ENCODE results near the gene KCNH2.

The KCNH2 gene

DNA sequence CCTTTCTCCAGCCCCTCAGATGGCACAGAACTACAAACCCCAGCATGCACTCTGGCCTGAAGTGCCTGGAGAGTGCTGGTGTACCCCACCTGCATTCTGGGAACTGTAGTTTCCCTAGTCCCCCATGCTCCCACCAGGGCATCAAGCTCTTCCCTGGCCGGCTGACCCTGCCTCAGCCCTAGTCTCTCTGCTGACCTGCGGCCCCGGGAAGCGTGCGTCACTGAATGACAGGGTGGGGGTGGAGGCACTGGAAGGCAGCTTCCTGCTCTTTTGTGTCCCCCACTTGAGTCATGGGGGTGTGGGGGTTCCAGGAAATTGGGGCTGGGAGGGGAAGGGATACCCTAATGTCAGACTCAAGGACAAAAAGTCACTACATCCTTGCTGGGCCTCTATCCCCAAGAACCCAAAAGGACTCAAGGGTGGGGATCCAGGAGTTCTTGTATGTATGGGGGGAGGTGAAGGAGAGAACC, 14.7 kb upstream of the KCNH2 start:
- no peak for DNase-seq

GRCh38 chr7:150992051-150992640, 14.0 kb upstream of the KCNH2 start:
- no peak for DNase-seq

- DNase-seq = no peak
Measured at GRCh38 chr7:150990416-150991186, 12.5 kb upstream of the KCNH2 start, which contains the start of gene NOS3. Gene NOS3 (plus strand): TSS chr7:150991017. CDS start chr7:150993804, 2,787 bp downstream.

GRCh38 chr7:150989456-150989855, 11.3 kb upstream of the KCNH2 start:
- no peak for DNase-seq

- peak; percentile 38 for DNase-seq
Measured at GRCh38 chr7:150988230-150989226, 10.4 kb upstream of the KCNH2 start.

DNA sequence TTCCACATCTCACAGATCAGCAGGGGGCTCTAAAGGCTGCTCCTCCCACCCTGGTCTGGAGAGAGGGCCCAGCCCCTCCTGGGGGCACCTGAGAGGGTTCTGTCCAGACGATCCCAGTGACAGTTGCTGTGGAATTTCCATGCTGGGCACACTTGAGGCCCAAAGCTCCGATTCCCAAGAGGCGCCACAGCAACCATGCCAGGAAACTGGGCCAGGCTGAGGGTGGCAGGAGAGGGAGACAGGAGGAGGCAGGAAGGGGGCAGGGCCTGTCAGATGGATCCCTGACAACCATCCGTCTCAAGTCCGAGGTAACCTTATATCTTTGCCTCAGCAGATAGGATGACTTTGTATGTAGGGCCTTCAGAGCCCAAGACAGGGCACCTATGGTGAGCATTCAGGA, 8.4 kb upstream of the KCNH2 start:
- no peak for DNase-seq

DNA sequence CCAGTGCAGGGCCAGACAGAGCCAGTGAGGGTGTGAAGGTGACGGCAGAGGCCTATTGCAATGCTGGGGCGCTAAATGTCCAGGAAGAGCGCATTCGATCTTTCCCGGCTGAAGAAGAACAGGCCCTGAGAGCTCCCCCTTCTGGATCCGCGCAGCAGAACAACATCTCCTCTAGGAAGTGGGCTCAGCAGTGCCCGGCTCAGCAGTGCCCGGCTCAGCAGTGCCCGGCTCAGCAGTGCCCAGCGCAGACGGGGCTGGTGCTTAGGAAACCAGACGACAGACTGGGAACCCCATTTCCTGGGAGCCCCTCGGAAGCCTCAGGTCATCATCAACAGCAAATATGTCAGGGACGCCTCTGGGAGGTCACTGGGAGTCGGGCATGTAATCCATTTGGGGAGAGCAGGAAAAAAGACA, 8.0 kb upstream of the KCNH2 start:
- peak; percentile 66 for DNase-seq

DNA sequence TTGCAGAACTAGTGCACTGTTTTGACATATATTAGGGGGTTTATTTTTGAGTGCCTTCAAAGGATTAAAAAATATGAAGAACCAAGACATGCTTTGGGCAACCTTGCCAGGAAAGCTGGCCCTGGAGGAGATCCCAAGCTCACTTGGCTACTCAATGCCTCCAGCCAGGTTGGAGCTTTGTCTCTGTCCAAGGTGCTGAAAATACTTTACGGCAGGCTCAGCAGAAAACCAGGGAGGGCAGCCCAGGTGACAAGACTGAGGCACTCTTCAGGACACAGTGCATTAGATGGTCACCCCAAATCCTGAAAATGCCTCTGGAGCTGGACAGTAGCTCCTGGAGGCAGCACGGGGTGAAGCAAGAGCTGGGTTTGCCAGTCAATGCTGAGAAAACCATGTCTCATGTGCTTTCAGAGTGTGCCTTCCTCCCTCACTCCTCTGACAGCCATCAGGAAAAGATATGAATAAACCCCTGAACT, 5.8 kb upstream of the KCNH2 start:
- DNase-seq = no peak

DNA sequence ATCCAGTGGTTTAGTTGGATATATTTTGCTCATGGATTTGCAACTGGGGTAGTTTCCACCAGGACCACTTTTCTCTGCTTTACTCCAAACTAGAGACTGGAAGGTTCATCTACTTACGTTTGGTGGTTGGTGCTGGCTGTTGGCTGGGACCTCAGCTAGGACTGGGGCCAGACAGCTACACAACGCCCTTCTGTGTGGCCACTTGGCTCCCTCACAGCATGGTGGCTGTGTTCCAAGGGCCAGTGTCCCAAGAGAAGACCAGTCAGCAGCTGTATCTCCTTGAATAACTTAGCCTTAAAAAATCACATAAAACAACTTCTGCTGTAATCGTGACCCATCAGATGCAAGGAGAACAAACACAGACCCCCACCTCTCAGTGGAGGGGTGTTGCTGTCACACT, 4.2 kb upstream of the KCNH2 start:
- no peak for DNase-seq

DNA sequence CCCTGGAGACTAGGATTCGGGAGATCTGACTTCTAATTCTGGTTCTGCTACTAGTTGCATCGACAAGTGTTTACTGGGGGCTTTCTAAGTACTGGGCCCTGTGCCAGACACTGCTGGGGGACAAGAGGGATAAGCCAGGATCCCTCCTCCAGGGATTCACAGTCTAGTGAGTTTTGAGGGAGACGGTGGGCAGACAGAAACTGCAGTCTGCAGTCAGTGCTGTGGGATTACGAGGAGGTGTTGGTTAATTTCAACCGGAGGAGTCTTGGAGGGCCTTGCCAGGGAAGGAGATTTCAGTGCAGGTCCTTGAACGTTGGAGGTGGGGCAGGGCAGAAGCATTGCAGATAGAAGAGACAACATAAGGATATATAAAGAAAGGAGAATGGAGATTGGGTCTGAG, 3.5 kb upstream of the KCNH2 start:
- no peak for DNase-seq

GRCh38 chr7:150980663-150981062, 2.5 kb upstream of the KCNH2 start:
- DNase-seq = no peak

GRCh38 chr7:150979713-150980390, 1.7 kb upstream of the KCNH2 start:
- no peak for DNase-seq

GRCh38 chr7:150977382-150978125, 567 bp downstream of the KCNH2 start:
- no peak for DNase-seq

DNA sequence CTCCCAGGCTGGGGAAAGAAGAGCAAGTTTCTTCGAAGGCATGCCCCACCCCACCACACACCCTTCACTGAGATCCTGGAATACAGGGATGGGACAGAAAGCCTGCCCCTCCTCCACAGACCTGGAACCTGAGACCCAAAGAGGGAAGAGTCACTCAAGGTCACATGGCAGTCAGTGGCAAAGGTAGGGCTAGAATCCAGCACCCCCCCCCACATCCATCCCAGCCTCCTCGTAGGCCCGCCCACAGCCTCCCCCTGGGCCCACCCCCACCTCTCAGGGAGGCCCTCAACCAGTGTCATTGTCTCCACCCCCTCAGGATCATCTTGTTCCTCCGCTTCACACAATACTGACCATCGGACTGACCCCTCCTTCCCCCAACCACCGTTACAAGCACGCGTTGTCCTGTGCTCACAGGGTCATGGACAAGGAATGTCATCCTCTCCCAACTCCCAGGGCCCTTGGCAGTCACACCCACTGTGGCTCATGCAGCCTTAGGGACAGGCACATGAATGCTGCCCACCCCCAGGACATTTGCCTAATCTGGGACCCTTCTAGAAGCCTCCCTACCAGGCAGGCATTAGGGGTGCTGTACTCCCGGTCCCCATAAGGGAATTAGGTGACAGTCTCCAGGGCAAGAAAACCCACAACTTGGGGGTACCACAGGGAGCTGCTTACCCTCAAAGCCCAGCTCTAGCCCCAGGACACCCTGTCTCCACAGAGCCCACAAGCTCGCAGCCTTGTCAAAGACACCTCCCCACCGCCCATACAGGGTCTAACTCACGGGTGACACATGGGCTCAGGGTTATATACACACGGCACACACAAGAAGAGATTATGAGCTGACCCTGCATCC, 1.4 kb downstream of the KCNH2 start:
- DNase-seq = peak; percentile 89

DNA sequence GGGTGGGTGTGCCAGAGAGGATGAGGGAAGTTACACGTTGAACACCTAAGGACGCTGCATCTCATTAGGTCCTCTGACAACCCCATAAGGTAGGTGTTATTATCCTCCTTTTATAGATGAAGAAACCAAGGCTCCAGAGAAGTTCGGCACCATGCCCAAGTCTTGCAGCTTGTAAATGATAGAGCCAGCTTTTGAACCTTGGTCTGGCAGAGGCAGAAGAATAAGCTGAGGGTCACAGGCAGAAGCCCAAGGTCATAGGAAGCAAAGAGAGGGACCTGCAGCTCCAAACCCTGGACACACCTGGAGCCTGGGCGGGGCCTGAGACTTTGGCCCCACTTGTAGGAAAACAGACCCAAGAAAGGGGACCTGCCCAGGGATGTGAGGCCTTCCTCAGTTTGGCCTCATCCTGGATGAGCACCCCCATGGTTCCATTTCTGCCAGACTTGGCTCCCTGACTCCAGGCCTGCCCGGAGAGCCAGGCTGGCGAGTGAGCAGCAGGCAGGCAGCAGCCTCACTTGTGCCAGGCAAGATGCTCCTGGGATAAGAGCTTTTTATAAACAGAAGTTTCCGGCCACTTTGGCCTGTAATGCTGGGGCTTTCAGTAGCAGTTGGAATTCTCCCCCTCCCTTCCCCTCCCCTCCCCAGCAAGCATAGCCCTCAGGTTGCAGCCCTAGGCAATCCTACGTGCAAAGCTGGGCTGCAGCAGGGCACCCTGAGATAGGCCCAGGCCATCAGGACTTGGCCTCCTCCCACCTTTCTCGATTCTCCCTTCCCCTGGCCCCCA, 2.4 kb downstream of the KCNH2 start:
- DNase-seq = peak; percentile 25

GRCh38 chr7:150974468-150975391, 3.4 kb downstream of the KCNH2 start:
- DNase-seq = peak; percentile 34

GRCh38 chr7:150973571-150974451, 4.3 kb downstream of the KCNH2 start:
- peak; percentile 71 for DNase-seq

- DNase-seq = no peak
Measured at GRCh38 chr7:150972741-150973140, 5.4 kb downstream of the KCNH2 start.

All from NCI-H510A treated with DMSO at 0.1 percent for 48 hours (cell line).